Activated T-cell treated with anti-CD3 and anti-CD28 coated beads, Interleukin-2, amount 50 U/mL, for 72 hours (primary cell): ENCODE measurements around the gene NSUN6. TPM values are rescaled to one million over a fixed set of nuclear protein-coding genes. Genes with fewer than 3 reads are reported as not detected.

Source experiments
- ATAC-seq, 2 donors: fragments of 150-1000 bp; cut with Tn5 transposase; replicated peaks in 1 of 2; 2 replicates each; pipeline ENCODE4 v1.10.0; 2021; ENCODE audit warnings: moderate library complexity in 2 of 2, mild to moderate bottlenecking in 1 of 2
- DNase-seq, 2 donors: peaks; one replicate each; pipeline ENCODE4 v3.0.0; 2021 to 2022; ENCODE audit warnings: mixed read lengths in 1 of 2
- H3K27ac Mint-ChIP-seq: one replicate; pipeline ENCODE4 v1.8.0; 2022; ENCODE audit warnings: mild to moderate bottlenecking, moderate library complexity, mixed read lengths
- H3K27me3 Mint-ChIP-seq: one replicate; pipeline ENCODE4 v1.8.0; 2022; ENCODE audit warnings: low read depth, mixed read lengths
- H3K36me3 Mint-ChIP-seq, 2 donors: one replicate each; pipeline ENCODE4 v1.8.0; 2022; ENCODE audit warnings: mixed read lengths in 2 of 2, mild to moderate bottlenecking in 1 of 2; ENCODE audit not compliant: insufficient read depth in 2 of 2
- H3K4me1 Mint-ChIP-seq: one replicate; pipeline ENCODE4 v1.8.0; 2022; ENCODE audit warnings: low read depth, mixed read lengths
- H3K4me3 Mint-ChIP-seq, 2 donors: one replicate each; pipeline ENCODE4 v1.8.0; 2022; ENCODE audit warnings: mild to moderate bottlenecking in 2 of 2, mixed read lengths in 2 of 2, moderate library complexity in 2 of 2
- H3K9me3 Mint-ChIP-seq, 2 donors: one replicate each; pipeline ENCODE4 v1.8.0; 2022; ENCODE audit warnings: mixed read lengths in 2 of 2
- total RNA-seq, 2 donors: library from RNA; stranded (reverse); gene quantifications; one replicate each; pipeline ENCODE4 v1.2.3, GENCODE V29; 2022

The NSUN6 gene
- total RNA-seq, 2 donors from 2014 or later = 22.4 to 23.8 TPM

GRCh38 chr10:18680754-18681153 is 29.4 kb upstream of the NSUN6 start:
- no peaks in the 10 kb centered on the region for H3K27me3 Mint-ChIP-seq
- no peak for ATAC-seq
- peaks cover 17% of the 10 kb centered on the region for H3K4me1 Mint-ChIP-seq
- no peak overlapping the region for H3K4me3 Mint-ChIP-seq
- peaks cover 1% of the 10 kb centered on the region in 2 donors for H3K36me3 Mint-ChIP-seq
- H3K27ac Mint-ChIP-seq = no peak overlapping the region
- DNase-seq = no peak
- no peaks in the 10 kb centered on the region for H3K9me3 Mint-ChIP-seq

GRCh38 chr10:18675086-18675801 is 23.9 kb upstream of the NSUN6 start:
- Mint-ChIP-seq H3K9me3 (no peaks in the 10 kb centered on the region), H3K27me3 (no peaks in the 10 kb centered on the region), H3K27ac (no peak overlapping the region), H3K4me1 (no peaks in the 10 kb centered on the region), H3K36me3 (peaks cover 3 to 16% of the 10 kb centered on the region in 2 donors), H3K4me3 (no peak overlapping the region)
- no peak for ATAC-seq
- DNase-seq = no peak

- H3K4me3 Mint-ChIP-seq = no peak overlapping the region
- H3K4me1 Mint-ChIP-seq = peaks cover 26% of the 10 kb centered on the region
- DNase-seq (no peak), ATAC-seq (no peak)
- peaks cover 7 to 24% of the 10 kb centered on the region in 2 donors for H3K36me3 Mint-ChIP-seq
- no peak overlapping the region for H3K27ac Mint-ChIP-seq
- no peaks in the 10 kb centered on the region for H3K9me3 Mint-ChIP-seq
- H3K27me3 Mint-ChIP-seq = no peaks in the 10 kb centered on the region
Observed at GRCh38 chr10:18668026-18668425, 16.6 kb upstream of the NSUN6 start.

GRCh38 chr10:18666810-18667209 is 15.4 kb upstream of the NSUN6 start:
- peaks cover 7 to 19% of the 10 kb centered on the region in 2 donors for H3K36me3 Mint-ChIP-seq

GRCh38 chr10:18665815-18666558 is 14.6 kb upstream of the NSUN6 start:
- peaks cover 12 to 23% of the 10 kb centered on the region in 2 donors for H3K36me3 Mint-ChIP-seq
- no peaks in the 10 kb centered on the region for H3K27me3 Mint-ChIP-seq
- no peak for ATAC-seq
- H3K27ac Mint-ChIP-seq = peak overlapping the region; percentile 2
- peaks cover 47% of the 10 kb centered on the region for H3K4me1 Mint-ChIP-seq
- no peak overlapping the region for H3K4me3 Mint-ChIP-seq
- DNase-seq = no peak
- H3K9me3 Mint-ChIP-seq = no peaks in the 10 kb centered on the region

More at GRCh38 chr10:18666810-18667209, 15.4 kb upstream of the NSUN6 start:
- no peak overlapping the region for H3K4me3 Mint-ChIP-seq
- no peaks in the 10 kb centered on the region for H3K27me3 Mint-ChIP-seq
- no peak for DNase-seq
- peaks cover 39% of the 10 kb centered on the region for H3K4me1 Mint-ChIP-seq
- H3K9me3 Mint-ChIP-seq = no peaks in the 10 kb centered on the region
- no peak for ATAC-seq
- no peak overlapping the region for H3K27ac Mint-ChIP-seq

GRCh38 chr10:18664841-18665478 is 13.6 kb upstream of the NSUN6 start:
- H3K36me3 Mint-ChIP-seq = peaks cover 10 to 20% of the 10 kb centered on the region in 2 donors
- DNase-seq (no peak), ATAC-seq (no peak)
- peaks cover 49% of the 10 kb centered on the region for H3K4me1 Mint-ChIP-seq
- no peak overlapping the region for H3K27ac Mint-ChIP-seq
- H3K9me3 Mint-ChIP-seq = no peaks in the 10 kb centered on the region
- no peak overlapping the region for H3K4me3 Mint-ChIP-seq
- no peaks in the 10 kb centered on the region for H3K27me3 Mint-ChIP-seq

GRCh38 chr10:18660816-18661431 is 9.5 kb upstream of the NSUN6 start:
- Mint-ChIP-seq H3K9me3 (no peaks in the 10 kb centered on the region), H3K4me3 (peak overlapping the region; percentile 77 to 98), H3K27me3 (no peaks in the 10 kb centered on the region), H3K4me1 (peaks cover 60% of the 10 kb centered on the region), H3K27ac (peak overlapping the region; percentile 24), H3K36me3 (peaks cover 9 to 14% of the 10 kb centered on the region in 2 donors)
- DNase-seq (no peak), ATAC-seq (no peak)

GRCh38 chr10:18659819-18660535 is 8.6 kb upstream of the NSUN6 start:
- Mint-ChIP-seq H3K9me3 (no peaks in the 10 kb centered on the region), H3K36me3 (peaks cover 9 to 14% of the 10 kb centered on the region in 2 donors), H3K27ac (peak overlapping the region; percentile 96), H3K4me3 (peak overlapping the region; percentile 98 to 99), H3K4me1 (peaks cover 51% of the 10 kb centered on the region), H3K27me3 (no peaks in the 10 kb centered on the region)
- DNase-seq (peak in 1 of 2 donors; percentile 14), ATAC-seq (peak; percentile 12)

- Mint-ChIP-seq H3K27me3 (no peaks in the 10 kb centered on the region), H3K36me3 (peaks cover 9 to 13% of the 10 kb centered on the region in 2 donors), H3K9me3 (no peaks in the 10 kb centered on the region), H3K27ac (peak within 1 kb of the TSS; percentile 96), H3K4me1 (peaks cover 44% of the 10 kb centered on the region), H3K4me3 (peak within 1 kb of the TSS; percentile 98 to 99)
- peak; percentile 94 to 95 for DNase-seq
- peak; percentile 97 for ATAC-seq
Observed at GRCh38 chr10:18659125-18659818, 7.9 kb upstream of the NSUN6 start, which contains the start of gene ARL5B. ARL5B (plus strand) TSS chr10:18659431; CDS start chr10:18659638, 207 bp downstream.

GRCh38 chr10:18658271-18659124 is 7.1 kb upstream of the NSUN6 start:
- ATAC-seq = no peak
- Mint-ChIP-seq H3K4me3 (peak overlapping the region; percentile 98 to 99), H3K27me3 (no peaks in the 10 kb centered on the region), H3K27ac (peak overlapping the region; percentile 96), H3K36me3 (peaks cover 7 to 8% of the 10 kb centered on the region in 2 donors), H3K9me3 (no peaks in the 10 kb centered on the region), H3K4me1 (peaks cover 37% of the 10 kb centered on the region)
- DNase-seq = no peak

GRCh38 chr10:18656724-18657123 is 5.3 kb upstream of the NSUN6 start:
- Mint-ChIP-seq H3K4me3 (no peak overlapping the region), H3K36me3 (peaks cover 6 to 8% of the 10 kb centered on the region in 2 donors), H3K27ac (no peak overlapping the region), H3K4me1 (peaks cover 33% of the 10 kb centered on the region), H3K9me3 (no peaks in the 10 kb centered on the region), H3K27me3 (no peaks in the 10 kb centered on the region)
- ATAC-seq (no peak), DNase-seq (no peak)
